ENCODE results near the gene NEMP2. TPM values are rescaled to one million over a fixed set of nuclear protein-coding genes. Genes with fewer than 3 reads are reported as not detected.
A peak's percentile ranks its signal among the peaks of the same experiment; 100 is the strongest.

The NEMP2 gene
- total and polyA plus RNA-seq, 7 donors, result 0.21 to 2.0 (median 0.86) TPM

- DNase-seq, result no peak
- H3K36me3 ChIP-seq (ENCODE audit: insufficient read depth in 1 of 2, low read depth in 1 of 2), result no peaks in the 10 kb centered on the region
- intact Hi-C loops (cut with DNase I), result no loop called here
- peak in 1 of 4 donors; percentile 35 for ATAC-seq
- no peak for TF ChIP-seq CTCF (IDR thresholded peaks at IDR 0.05)
- H3K4me1 ChIP-seq, result no peaks in the 10 kb centered on the region
- no peak overlapping the region for H3K4me3 ChIP-seq
- H3K9me3 ChIP-seq, result no peaks in the 10 kb centered on the region
- H3K27me3 ChIP-seq (ENCODE audit: insufficient read depth in 3 of 3, low read length in 2 of 3), result no peaks in the 10 kb centered on the region
- no peak overlapping the region for H3K27ac ChIP-seq
- WGBS, 3 donors, result 87 to 95% (median 93%) methylated on average over 1 of the region's 1 CpG
Observed at GRCh38 chr2:190528521-190529001, 6.0 kb downstream of the NEMP2 start.

- Histone ChIP-seq H3K27me3 (ENCODE audit: insufficient read depth in 3 of 3, low read length in 2 of 3) (no peaks in the 10 kb centered on the region), H3K9me3 (no peaks in the 10 kb centered on the region), H3K27ac (no peak overlapping the region), H3K36me3 (ENCODE audit: insufficient read depth in 1 of 2, low read depth in 1 of 2) (no peaks in the 10 kb centered on the region), H3K4me1 (no peaks in the 10 kb centered on the region), H3K4me3 (no peak overlapping the region)
- no peak for TF ChIP-seq CTCF (IDR thresholded peaks at IDR 0.05)
- no peak for DNase-seq
- ATAC-seq, result no peak
- intact Hi-C loops (cut with DNase I), result no loop called here
Observed at GRCh38 chr2:190527918-190528317, 6.6 kb downstream of the NEMP2 start.

GRCh38 chr2:190527214-190527613 is 7.3 kb downstream of the NEMP2 start:
- no peak for DNase-seq
- intact Hi-C loops (cut with DNase I), result no loop called here
- TF ChIP-seq CTCF (IDR thresholded peaks at IDR 0.05), result no peak
- Histone ChIP-seq H3K27ac (no peak overlapping the region), H3K4me3 (no peak overlapping the region), H3K4me1 (no peaks in the 10 kb centered on the region), H3K9me3 (no peaks in the 10 kb centered on the region), H3K36me3 (ENCODE audit: insufficient read depth in 1 of 2, low read depth in 1 of 2) (no peaks in the 10 kb centered on the region), H3K27me3 (ENCODE audit: insufficient read depth in 3 of 3, low read length in 2 of 3) (no peaks in the 10 kb centered on the region)
- WGBS, 3 donors, result 93 to 98% (median 97%) methylated on average over 4 of the region's 4 CpGs
- no peak for ATAC-seq

- no peaks in the 10 kb centered on the region for H3K4me1 ChIP-seq
- intact Hi-C loops (cut with DNase I), result no loop called here
- DNase-seq (no peak), ATAC-seq (no peak)
- no peaks in the 10 kb centered on the region for H3K9me3 ChIP-seq
- H3K27ac ChIP-seq, result no peak overlapping the region
- TF ChIP-seq CTCF (IDR thresholded peaks at IDR 0.05), result no peak
- H3K4me3 ChIP-seq, result no peak overlapping the region
- H3K36me3 ChIP-seq (ENCODE audit: insufficient read depth in 1 of 2, low read depth in 1 of 2), result no peaks in the 10 kb centered on the region
- no peaks in the 10 kb centered on the region for H3K27me3 ChIP-seq (ENCODE audit: insufficient read depth in 3 of 3, low read length in 2 of 3)
- 93 to 94% (median 94%) methylated on average over 4 of the region's 4 CpGs for WGBS, 3 donors
Observed at GRCh38 chr2:190526105-190526750, 8.3 kb downstream of the NEMP2 start.

GRCh38 chr2:190524928-190525327 is 9.6 kb downstream of the NEMP2 start:
- no peak overlapping the region for H3K4me3 ChIP-seq
- no peak for ATAC-seq

More at GRCh38 chr2:190524928-190525327, 9.6 kb downstream of the NEMP2 start:
- no peak for DNase-seq
- H3K4me1 ChIP-seq, result no peaks in the 10 kb centered on the region
- no peaks in the 10 kb centered on the region for H3K27me3 ChIP-seq (ENCODE audit: insufficient read depth in 3 of 3, low read length in 2 of 3)
- H3K27ac ChIP-seq, result no peak overlapping the region
- H3K9me3 ChIP-seq, result no peaks in the 10 kb centered on the region
- no peak for TF ChIP-seq CTCF (IDR thresholded peaks at IDR 0.05)
- intact Hi-C loops (cut with DNase I), result no loop called here
- no peaks in the 10 kb centered on the region for H3K36me3 ChIP-seq (ENCODE audit: insufficient read depth in 1 of 2, low read depth in 1 of 2)
